ENCODE measurements around the gene MCEMP1. TPM values are rescaled to one million over a fixed set of nuclear protein-coding genes. Genes with fewer than 3 reads are reported as not detected.

MCEMP1 gene
- total RNA-seq, 2 experiments from 2014 or later: not detected

- POLR2A ChIA-PET: interaction anchor here (1.0 to 2.5 kb wide), 4 partner anchors 25 to 607 kb away, joined by 3 to 15 read pairs (median 4); partner anchors contain the start of genes STXBP2 and TRAPPC5
- H3K4me1 Mint-ChIP-seq: peaks cover 33% of the 10 kb centered on the region
- peak overlapping the region; percentile 36 for H3K4me3 Mint-ChIP-seq
Measured at GRCh38 chr19:7706188-7706954, 29.5 kb downstream of the MCEMP1 start.

GRCh38 chr19:7706955-7707456 lies 30.1 kb downstream of the MCEMP1 start:
- ChIA-PET POLR2A (interaction anchor here (2.5 kb wide), 1 partner anchor 26 kb away, joined by 15 read pairs; the partner anchor contains the start of gene TRAPPC5), CTCF (interaction anchor here (1.0 kb wide), 1 partner anchor 26 kb away, joined by 7 read pairs; the partner anchor contains the start of gene TRAPPC5)
- H3K27ac Mint-ChIP-seq: peak overlapping the region; percentile 60
- peaks cover 18% of the 10 kb centered on the region for H3K27me3 Mint-ChIP-seq
- H3K4me3 Mint-ChIP-seq: peak overlapping the region; percentile 36
- peaks cover 33% of the 10 kb centered on the region for H3K4me1 Mint-ChIP-seq
- no peak for DNase-seq
- H3K36me3 Mint-ChIP-seq (ENCODE audit: low read depth): no peaks in the 10 kb centered on the region
- no peaks in the 10 kb centered on the region for H3K9me3 Mint-ChIP-seq

More at GRCh38 chr19:7706188-7706954, 29.5 kb downstream of the MCEMP1 start:
- no peak for DNase-seq
- no peaks in the 10 kb centered on the region for H3K9me3 Mint-ChIP-seq
- H3K27me3 Mint-ChIP-seq: peaks cover 18% of the 10 kb centered on the region
- H3K36me3 Mint-ChIP-seq (ENCODE audit: low read depth): no peaks in the 10 kb centered on the region
- CTCF ChIA-PET: interaction anchor here (0.5 to 1.7 kb wide), 4 partner anchors 25 to 448 kb away, joined by 3 to 11 read pairs (median 6); partner anchors contain the start of gene TRAPPC5
- peak overlapping the region; percentile 90 for H3K27ac Mint-ChIP-seq

- Mint-ChIP-seq H3K4me3 (no peak overlapping the region), H3K27ac (no peak overlapping the region), H3K9me3 (no peaks in the 10 kb centered on the region), H3K27me3 (peaks cover 8% of the 10 kb centered on the region), H3K36me3 (ENCODE audit: low read depth) (no peaks in the 10 kb centered on the region), H3K4me1 (peaks cover 31% of the 10 kb centered on the region)
- DNase-seq: no peak
- POLR2A ChIA-PET: no interaction called here
- CTCF ChIA-PET: interaction anchor here (2.5 kb wide), 1 partner anchor 29 kb away, joined by 8 read pairs; the partner anchor contains the start of gene TRAPPC5
Measured at GRCh38 chr19:7709932-7710460, 33.1 kb downstream of the MCEMP1 start.

- CTCF ChIA-PET: no interaction called here
- no peak for DNase-seq
- no peaks in the 10 kb centered on the region for H3K9me3 Mint-ChIP-seq
- H3K4me1 Mint-ChIP-seq: peaks cover 25% of the 10 kb centered on the region
- POLR2A ChIA-PET: no interaction called here
- H3K27ac Mint-ChIP-seq: no peak overlapping the region
- no peak overlapping the region for H3K4me3 Mint-ChIP-seq
- no peaks in the 10 kb centered on the region for H3K36me3 Mint-ChIP-seq (ENCODE audit: low read depth)
- peaks cover 6% of the 10 kb centered on the region for H3K27me3 Mint-ChIP-seq
Measured at GRCh38 chr19:7710616-7711015, 33.7 kb downstream of the MCEMP1 start.

GRCh38 chr19:7715671-7716070 lies 38.8 kb downstream of the MCEMP1 start:
- CTCF ChIA-PET: no interaction called here
- no peak for DNase-seq
- H3K27me3 Mint-ChIP-seq: no peaks in the 10 kb centered on the region
- peaks cover 5% of the 10 kb centered on the region for H3K9me3 Mint-ChIP-seq
- H3K27ac Mint-ChIP-seq: no peak overlapping the region
- no peak overlapping the region for H3K4me3 Mint-ChIP-seq
- H3K4me1 Mint-ChIP-seq: peaks cover 5% of the 10 kb centered on the region
- POLR2A ChIA-PET: no interaction called here
- H3K36me3 Mint-ChIP-seq (ENCODE audit: low read depth): peaks cover 3% of the 10 kb centered on the region

- H3K27ac Mint-ChIP-seq: no peak overlapping the region
- CTCF ChIA-PET: no interaction called here
- no peak for DNase-seq
- H3K4me1 Mint-ChIP-seq: peaks cover 3% of the 10 kb centered on the region
- H3K36me3 Mint-ChIP-seq (ENCODE audit: low read depth): peaks cover 3% of the 10 kb centered on the region
- POLR2A ChIA-PET: no interaction called here
- H3K4me3 Mint-ChIP-seq: no peak overlapping the region
- H3K27me3 Mint-ChIP-seq: no peaks in the 10 kb centered on the region
- H3K9me3 Mint-ChIP-seq: peaks cover 5% of the 10 kb centered on the region
Measured at GRCh38 chr19:7716762-7717161, 39.9 kb downstream of the MCEMP1 start.

- H3K36me3 Mint-ChIP-seq (ENCODE audit: low read depth): peaks cover 3% of the 10 kb centered on the region
- H3K27me3 Mint-ChIP-seq: no peaks in the 10 kb centered on the region
- POLR2A ChIA-PET: no interaction called here
- no peak for DNase-seq
- H3K27ac Mint-ChIP-seq: no peak overlapping the region
- H3K9me3 Mint-ChIP-seq: peaks cover 5% of the 10 kb centered on the region
- H3K4me1 Mint-ChIP-seq: peaks cover 3% of the 10 kb centered on the region
- H3K4me3 Mint-ChIP-seq: no peak overlapping the region
- CTCF ChIA-PET: no interaction called here
Measured at GRCh38 chr19:7718668-7719067, 41.8 kb downstream of the MCEMP1 start.

- no peaks in the 10 kb centered on the region for H3K4me1 Mint-ChIP-seq
- DNase-seq: no peak
- H3K36me3 Mint-ChIP-seq (ENCODE audit: low read depth): peaks cover 3% of the 10 kb centered on the region
- H3K27ac Mint-ChIP-seq: no peak overlapping the region
- H3K9me3 Mint-ChIP-seq: peaks cover 5% of the 10 kb centered on the region
- CTCF ChIA-PET: no interaction called here
- H3K4me3 Mint-ChIP-seq: no peak overlapping the region
- POLR2A ChIA-PET: no interaction called here
- no peaks in the 10 kb centered on the region for H3K27me3 Mint-ChIP-seq
Measured at GRCh38 chr19:7720351-7720750, 43.5 kb downstream of the MCEMP1 start.

GRCh38 chr19:7722231-7722651 lies 45.4 kb downstream of the MCEMP1 start:
- Mint-ChIP-seq H3K27ac (no peak overlapping the region), H3K4me3 (no peak overlapping the region), H3K9me3 (no peaks in the 10 kb centered on the region), H3K27me3 (peaks cover 2% of the 10 kb centered on the region), H3K36me3 (ENCODE audit: low read depth) (no peaks in the 10 kb centered on the region), H3K4me1 (no peaks in the 10 kb centered on the region)
- ChIA-PET CTCF (interaction anchor here (1.0 kb wide), 1 partner anchor 41 kb away, joined by 3 read pairs; the partner anchor contains the start of gene TRAPPC5), POLR2A (no interaction called here)
- no peak for DNase-seq

GRCh38 chr19:7725791-7726190 lies 48.9 kb downstream of the MCEMP1 start:
- DNase-seq: no peak
- Mint-ChIP-seq H3K36me3 (ENCODE audit: low read depth) (no peaks in the 10 kb centered on the region), H3K27ac (no peak overlapping the region), H3K27me3 (peaks cover 27% of the 10 kb centered on the region), H3K4me1 (no peaks in the 10 kb centered on the region), H3K4me3 (no peak overlapping the region), H3K9me3 (no peaks in the 10 kb centered on the region)
- POLR2A ChIA-PET: no interaction called here
- CTCF ChIA-PET: interaction anchor here (1.4 kb wide), 1 partner anchor 45 kb away, joined by 4 read pairs; the partner anchor contains the start of gene TRAPPC5

- no peak overlapping the region for H3K27ac Mint-ChIP-seq
- ChIA-PET POLR2A (no interaction called here), CTCF (interaction anchor here (1.0 kb wide), 1 partner anchor 30 kb away, joined by 3 read pairs; no protein-coding TSS in a partner anchor)
- H3K4me3 Mint-ChIP-seq: no peak overlapping the region
- H3K27me3 Mint-ChIP-seq: peaks cover 37% of the 10 kb centered on the region
- no peaks in the 10 kb centered on the region for H3K36me3 Mint-ChIP-seq (ENCODE audit: low read depth)
- H3K9me3 Mint-ChIP-seq: no peaks in the 10 kb centered on the region
- no peaks in the 10 kb centered on the region for H3K4me1 Mint-ChIP-seq
- DNase-seq: no peak
Measured at GRCh38 chr19:7729211-7729610, 52.3 kb downstream of the MCEMP1 start.
